Caco-2 (cell line): ENCODE results near the gene MAST2. TPM values are rescaled to one million over a fixed set of nuclear protein-coding genes. Genes with fewer than 3 reads are reported as not detected.

ENCODE experiments used
- BruUV-seq: library from RNA; stranded (reverse); fragments of 400-500 nt; replicated peaks from 2 replicates; lab custom pipeline; 2021; lab: Mats Ljungman, UMichigan
- CTCF ChIA-PET: fragments of 300-600 bp; sonication (Branson Sonifier 250); formaldehyde crosslinking; loops from one replicate; lab custom pipeline; 2022; ENCODE audit warnings: antibody characterized with exemption; lab: Charles Lee
- POLR2A ChIA-PET: fragments of 300-600 bp; sonication (Branson Sonifier 250); formaldehyde crosslinking; loops from one replicate; lab custom pipeline; 2022; ENCODE audit warnings: antibody characterized with exemption; lab: Charles Lee
- DNase-seq, 2 experiments: peaks; one replicate each; pipeline versions ENCODE4 v3.0.0 to v3.0.0-alpha.2; 2020 to 2022
- H3K27me3 ChIP-seq: replicated peaks from 2 replicates; pipeline ENCODE4 v1.6.0; 2011; ENCODE audit warnings: low read length; ENCODE audit not compliant: control insufficient read depth, insufficient read depth
- H3K36me3 ChIP-seq: 2 replicates; pipeline ENCODE4 v1.5.1; 2011; ENCODE audit warnings: low read length; ENCODE audit not compliant: control insufficient read depth, insufficient read depth
- H3K4me1 ChIP-seq: fragments of 250-450 bp; sonication (Bioruptor Pico); 2 replicates; pipeline ENCODE4 v1.5.1; 2020; ENCODE audit warnings: mild to moderate bottlenecking
- H3K4me3 ChIP-seq: 2 replicates; pipeline ENCODE4 v1.5.1; 2011; ENCODE audit warnings: low read depth, mild to moderate bottlenecking, control low read depth, low read length
- H3K9me3 ChIP-seq: fragments of 250-450 bp; sonication (Bioruptor Pico); 2 replicates; pipeline ENCODE4 v1.5.1; 2020; ENCODE audit warnings: mild to moderate bottlenecking, moderate library complexity
- H3K27ac Mint-ChIP-seq: one replicate; pipeline ENCODE4 v1.8.0; 2022; ENCODE audit warnings: mixed read lengths; ENCODE audit not compliant: unreplicated experiment
- H3K27me3 Mint-ChIP-seq: one replicate; pipeline ENCODE4 v1.8.0; 2022; ENCODE audit warnings: mixed read lengths; ENCODE audit not compliant: insufficient read depth, unreplicated experiment
- H3K36me3 Mint-ChIP-seq: one replicate; pipeline ENCODE4 v1.8.0; 2022; ENCODE audit warnings: mild to moderate bottlenecking, mixed read lengths; ENCODE audit not compliant: insufficient read depth, unreplicated experiment
- H3K4me1 Mint-ChIP-seq: one replicate; pipeline ENCODE4 v1.8.0; 2022; ENCODE audit warnings: low read depth, mixed read lengths; ENCODE audit not compliant: unreplicated experiment
- H3K4me3 Mint-ChIP-seq: one replicate; pipeline ENCODE4 v1.8.0; 2022; ENCODE audit warnings: mild to moderate bottlenecking, moderate library complexity, mixed read lengths; ENCODE audit not compliant: unreplicated experiment
- H3K9me3 Mint-ChIP-seq: one replicate; pipeline ENCODE4 v1.8.0; 2022; ENCODE audit warnings: mixed read lengths; ENCODE audit not compliant: unreplicated experiment
- intact Hi-C: fragments of 100-400 bp; cut with micrococcal nuclease; formaldehyde crosslinking; loops from one replicate; pipeline ENCODE4 v1.10.0; 2022; ENCODE audit not compliant: unreplicated experiment
- total RNA-seq: library from RNA; stranded (reverse); gene quantifications from 2 replicates; pipeline ENCODE4 v1.2.3, GENCODE V29; 2022
- TF ChIP-seq, protein P1 (sequence below), 2 experiments: fragments of 200-600 bp in 1 of 2; IDR thresholded peaks; 1 replicate in 1 of 2; 2 replicates in 1 of 2; pipeline versions ENCODE4 v1.5.1 to v1.8.0; 2011 to 2022; ENCODE audit warnings: antibody characterized with exemption in 1 of 2, control low read depth in 1 of 2, inconsistent platforms in 1 of 2, low read depth in 1 of 2, low read length in 1 of 2, mild to moderate bottlenecking in 1 of 2, moderate library complexity in 1 of 2; ENCODE audit not compliant: insufficient read depth in 1 of 2, severe bottlenecking in 1 of 2, unreplicated experiment in 1 of 2

Gene MAST2
- total RNA-seq, 1 experiment from 2014 or later: 43.3 TPM

DNA sequence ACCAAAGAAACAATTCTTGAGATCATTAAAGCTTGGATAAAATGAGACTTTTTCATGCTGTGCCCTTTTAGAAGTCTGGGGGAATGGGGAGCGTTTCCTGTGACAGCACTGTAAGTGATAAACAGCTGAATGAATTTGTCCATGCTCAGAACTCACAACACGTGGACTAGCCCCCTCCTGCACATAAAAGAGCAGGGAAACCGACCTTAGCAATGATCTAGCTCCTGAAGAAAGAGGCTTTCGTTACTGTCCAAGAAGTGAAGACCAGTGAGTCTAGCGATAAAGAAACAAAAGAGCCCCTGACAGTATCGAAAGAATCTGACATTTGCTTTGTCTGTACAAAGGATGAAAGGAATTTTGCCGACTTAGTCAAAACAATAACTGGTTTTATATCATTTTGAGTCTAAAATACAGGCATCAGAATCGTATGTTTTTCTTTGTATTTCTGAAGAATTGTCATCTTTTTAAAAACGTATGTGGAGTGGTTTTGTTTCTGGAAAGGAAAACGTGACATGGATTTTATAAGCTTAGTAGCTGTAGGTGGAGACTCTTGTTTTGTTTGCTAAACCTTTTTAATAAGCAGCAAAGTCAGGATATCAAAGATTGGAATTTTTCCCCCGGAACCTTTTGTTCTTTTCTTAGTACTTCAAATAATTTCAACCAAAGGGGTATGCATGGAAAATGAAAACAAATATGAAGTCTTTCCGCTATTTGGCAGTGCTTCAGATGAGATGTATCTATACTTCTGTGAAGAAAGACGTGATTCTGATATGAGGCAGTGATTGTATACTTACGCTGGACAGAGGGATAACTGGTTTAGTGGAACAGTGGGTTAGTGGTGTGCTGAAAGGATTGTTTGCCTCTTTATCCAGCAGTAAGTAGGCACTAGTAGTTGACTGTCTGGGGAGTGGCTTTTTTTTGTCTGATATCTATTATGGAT, 61.0 kb downstream of the MAST2 start:
- DNase-seq: no peak
- H3K4me3 ChIP-seq: no peak overlapping the region

DNA sequence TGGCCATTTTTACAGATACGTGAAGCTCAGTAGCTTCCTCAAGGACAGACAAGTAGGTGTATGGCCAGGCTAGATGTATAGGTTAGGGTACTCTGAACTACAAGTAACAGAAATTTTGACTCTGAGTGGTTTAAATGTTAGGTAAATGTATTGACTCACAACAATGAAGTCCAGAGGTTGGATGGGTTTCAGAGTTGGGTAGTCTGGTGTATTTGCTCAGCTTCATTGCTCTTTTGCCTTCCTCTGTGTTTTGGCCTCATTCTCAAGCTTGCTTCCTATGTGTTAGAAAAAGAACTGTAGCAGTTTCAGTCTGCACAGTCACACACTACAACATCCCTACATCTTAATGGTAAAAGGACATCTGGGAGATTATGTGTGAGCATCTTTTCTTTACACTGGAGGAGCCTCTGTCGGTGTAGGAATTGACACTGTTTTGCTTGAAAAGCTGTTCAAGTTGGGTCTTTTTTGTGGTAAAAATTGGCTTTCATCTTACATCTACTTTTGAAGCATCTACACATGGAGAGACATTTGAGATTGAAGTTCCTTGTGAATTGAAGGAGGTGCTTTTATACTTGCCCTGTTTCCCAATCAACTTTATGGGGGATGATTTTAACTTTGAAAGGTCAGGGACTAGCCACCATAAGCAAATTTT, 64.4 kb downstream of the MAST2 start:
- no peaks in the 10 kb centered on the region for H3K9me3 Mint-ChIP-seq
- DNase-seq: no peak
- H3K27me3 Mint-ChIP-seq: no peaks in the 10 kb centered on the region
- CTCF ChIA-PET: no interaction called here
- H3K4me1 Mint-ChIP-seq: peaks cover 22% of the 10 kb centered on the region
- Histone ChIP-seq H3K4me1 (peaks cover 53% of the 10 kb centered on the region), H3K4me3 (no peak overlapping the region), H3K36me3 (no peaks in the 10 kb centered on the region), H3K27me3 (no peaks in the 10 kb centered on the region), H3K9me3 (no peaks in the 10 kb centered on the region)
- POLR2A ChIA-PET: no interaction called here
- no peak overlapping the region for H3K4me3 Mint-ChIP-seq
- TF ChIP-seq, protein P1, sequence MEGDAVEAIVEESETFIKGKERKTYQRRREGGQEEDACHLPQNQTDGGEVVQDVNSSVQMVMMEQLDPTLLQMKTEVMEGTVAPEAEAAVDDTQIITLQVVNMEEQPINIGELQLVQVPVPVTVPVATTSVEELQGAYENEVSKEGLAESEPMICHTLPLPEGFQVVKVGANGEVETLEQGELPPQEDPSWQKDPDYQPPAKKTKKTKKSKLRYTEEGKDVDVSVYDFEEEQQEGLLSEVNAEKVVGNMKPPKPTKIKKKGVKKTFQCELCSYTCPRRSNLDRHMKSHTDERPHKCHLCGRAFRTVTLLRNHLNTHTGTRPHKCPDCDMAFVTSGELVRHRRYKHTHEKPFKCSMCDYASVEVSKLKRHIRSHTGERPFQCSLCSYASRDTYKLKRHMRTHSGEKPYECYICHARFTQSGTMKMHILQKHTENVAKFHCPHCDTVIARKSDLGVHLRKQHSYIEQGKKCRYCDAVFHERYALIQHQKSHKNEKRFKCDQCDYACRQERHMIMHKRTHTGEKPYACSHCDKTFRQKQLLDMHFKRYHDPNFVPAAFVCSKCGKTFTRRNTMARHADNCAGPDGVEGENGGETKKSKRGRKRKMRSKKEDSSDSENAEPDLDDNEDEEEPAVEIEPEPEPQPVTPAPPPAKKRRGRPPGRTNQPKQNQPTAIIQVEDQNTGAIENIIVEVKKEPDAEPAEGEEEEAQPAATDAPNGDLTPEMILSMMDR (IDR thresholded peaks at IDR 0.05; ENCODE audit: insufficient read depth in 1 of 2, low read depth in 1 of 2, low read length in 1 of 2, severe bottlenecking in 1 of 2, unreplicated experiment in 1 of 2): no peak
- H3K36me3 Mint-ChIP-seq: no peaks in the 10 kb centered on the region
- intact Hi-C loops: no loop called here
- H3K27ac Mint-ChIP-seq: no peak overlapping the region
- no TSS peak for BruUV-seq

More for the DNA sequence above, 61.0 kb downstream of the MAST2 start:
- Mint-ChIP-seq H3K27ac (peak overlapping the region; percentile 50), H3K27me3 (no peaks in the 10 kb centered on the region), H3K4me3 (peak overlapping the region; percentile 32), H3K9me3 (no peaks in the 10 kb centered on the region), H3K4me1 (peaks cover 30% of the 10 kb centered on the region), H3K36me3 (peaks cover 2% of the 10 kb centered on the region)
- Histone ChIP-seq H3K9me3 (no peaks in the 10 kb centered on the region), H3K4me1 (peaks cover 28% of the 10 kb centered on the region), H3K36me3 (no peaks in the 10 kb centered on the region), H3K27me3 (no peaks in the 10 kb centered on the region)
- ChIA-PET POLR2A (no interaction called here), CTCF (no interaction called here)
- intact Hi-C loops: no loop called here
- TF ChIP-seq, protein P1 (IDR thresholded peaks at IDR 0.05; ENCODE audit: insufficient read depth in 1 of 2, low read depth in 1 of 2, low read length in 1 of 2, severe bottlenecking in 1 of 2, unreplicated experiment in 1 of 2): no peak
- BruUV-seq: no TSS peak

DNA sequence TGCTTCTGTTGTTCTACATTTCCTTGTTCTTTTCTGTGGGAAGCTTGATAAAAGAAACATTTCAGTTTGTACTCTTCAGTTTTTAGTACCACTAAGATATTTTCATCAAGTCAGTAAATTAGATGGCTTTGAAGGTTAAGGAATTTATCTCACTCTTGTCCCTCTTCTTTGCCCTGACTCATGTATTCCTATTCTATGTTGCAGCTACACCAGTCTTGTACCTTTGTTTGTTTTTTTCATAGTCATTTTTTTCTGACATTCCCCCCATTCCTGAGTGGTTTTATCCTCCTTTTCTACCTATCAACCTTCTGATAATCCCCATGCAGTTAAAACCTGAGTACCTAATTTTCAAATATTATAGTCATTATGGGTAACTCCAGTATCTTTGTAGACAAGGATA, 65.4 kb downstream of the MAST2 start:
- BruUV-seq: no TSS peak
- no peaks in the 10 kb centered on the region for H3K9me3 ChIP-seq
- Mint-ChIP-seq H3K36me3 (no peaks in the 10 kb centered on the region), H3K9me3 (no peaks in the 10 kb centered on the region), H3K27ac (peak overlapping the region; percentile 21), H3K27me3 (no peaks in the 10 kb centered on the region), H3K4me1 (peaks cover 16% of the 10 kb centered on the region), H3K4me3 (peak overlapping the region; percentile 9)
- no peaks in the 10 kb centered on the region for H3K27me3 ChIP-seq
- no peak overlapping the region for H3K4me3 ChIP-seq
- peaks cover 52% of the 10 kb centered on the region for H3K4me1 ChIP-seq
- H3K36me3 ChIP-seq: no peaks in the 10 kb centered on the region
- TF ChIP-seq, protein P1 (IDR thresholded peaks at IDR 0.05; ENCODE audit: insufficient read depth in 1 of 2, low read depth in 1 of 2, low read length in 1 of 2, severe bottlenecking in 1 of 2, unreplicated experiment in 1 of 2): no peak
- intact Hi-C loops: no loop called here
- DNase-seq: peak in 1 of 2 experiments; percentile 11
- ChIA-PET POLR2A (no interaction called here), CTCF (no interaction called here)
